ENCODE results near the gene DYNLRB2. TPM values are rescaled to one million over a fixed set of nuclear protein-coding genes. Genes with fewer than 3 reads are reported as not detected.

Gene DYNLRB2
- polyA plus RNA-seq, 1 donor, result 0.89 TPM

DNA sequence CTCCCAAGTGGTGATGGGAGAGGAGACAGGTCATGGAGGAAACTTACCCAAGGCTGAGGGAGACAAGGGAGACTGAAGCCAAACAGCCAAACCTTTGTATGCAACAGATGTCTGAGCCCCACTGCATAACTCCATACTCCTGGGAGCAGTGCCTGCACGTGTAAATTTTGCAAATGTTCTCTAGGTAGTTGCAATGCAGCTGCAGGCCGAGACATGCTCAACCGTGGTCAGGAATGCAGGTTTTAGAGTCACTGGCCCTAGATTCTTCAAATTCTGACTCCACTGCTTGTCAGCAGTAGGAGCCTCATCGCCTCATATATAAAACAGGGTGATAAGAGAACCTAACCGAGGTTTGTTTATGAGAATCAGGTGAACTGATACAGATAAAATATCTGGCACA lies 11.5 kb downstream of the DYNLRB2 start:
- DNase-seq (ENCODE audit: low read depth), result no peak

DNA sequence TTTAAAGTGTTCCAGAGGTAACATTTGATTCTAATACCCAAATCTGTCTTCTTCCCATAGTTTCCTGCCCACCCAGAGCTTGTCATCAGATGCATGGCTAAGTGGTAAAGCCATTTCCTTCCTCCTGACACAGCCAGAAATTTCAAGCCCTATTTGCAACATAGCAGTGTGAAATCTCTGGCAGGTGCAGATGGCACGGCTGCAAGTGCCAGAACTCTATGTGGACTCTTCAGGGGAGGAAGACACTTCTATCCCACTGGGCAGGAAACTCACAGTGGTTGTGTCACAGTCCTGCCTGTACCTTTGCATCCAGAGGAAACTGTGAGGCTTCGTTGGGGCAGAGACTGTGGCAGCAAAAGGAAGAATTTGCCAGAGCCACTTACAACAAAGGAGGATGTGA lies 13.2 kb downstream of the DYNLRB2 start:
- no peak for DNase-seq (ENCODE audit: low read depth)

DNA sequence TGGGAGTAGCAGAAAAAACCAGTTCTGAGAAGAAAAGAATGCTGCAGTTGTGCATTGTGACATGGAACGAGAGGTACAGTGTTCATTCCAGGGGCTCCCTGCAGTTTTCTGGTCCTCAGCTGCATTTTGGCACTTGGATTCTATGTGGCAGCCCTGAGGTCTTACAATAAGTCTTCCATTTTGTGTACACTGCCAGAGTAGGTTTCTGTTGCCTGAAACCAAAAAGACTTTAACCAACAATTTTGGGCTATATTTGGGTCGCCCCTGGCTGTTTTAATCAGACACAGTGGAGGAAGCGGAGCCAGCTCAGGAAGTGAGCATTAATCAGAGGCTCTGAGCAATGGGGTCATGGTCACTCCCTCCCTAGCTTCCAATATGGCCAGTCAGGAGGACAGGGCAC lies 15.7 kb downstream of the DYNLRB2 start:
- no peak for DNase-seq (ENCODE audit: low read depth)

DNA sequence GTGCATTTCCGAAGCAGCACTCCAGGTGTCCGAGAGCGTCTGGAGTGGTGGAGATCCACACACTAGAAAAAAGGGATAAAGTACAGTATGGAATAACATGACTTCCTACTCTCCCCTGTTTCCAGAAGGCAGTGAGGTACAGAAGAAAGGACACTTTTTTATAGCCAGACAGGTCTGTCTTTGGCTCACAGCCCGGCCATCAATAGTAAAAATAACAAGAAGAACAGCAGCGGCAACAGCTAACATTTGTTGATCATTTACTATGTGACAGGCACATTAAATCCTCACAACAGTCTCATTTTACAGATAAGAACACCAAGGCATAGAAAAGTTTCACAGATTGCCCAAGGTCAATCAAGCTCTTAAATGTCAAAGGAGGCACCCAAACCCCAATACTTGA lies 16.2 kb downstream of the DYNLRB2 start:
- DNase-seq (ENCODE audit: low read depth), result no peak

DNA sequence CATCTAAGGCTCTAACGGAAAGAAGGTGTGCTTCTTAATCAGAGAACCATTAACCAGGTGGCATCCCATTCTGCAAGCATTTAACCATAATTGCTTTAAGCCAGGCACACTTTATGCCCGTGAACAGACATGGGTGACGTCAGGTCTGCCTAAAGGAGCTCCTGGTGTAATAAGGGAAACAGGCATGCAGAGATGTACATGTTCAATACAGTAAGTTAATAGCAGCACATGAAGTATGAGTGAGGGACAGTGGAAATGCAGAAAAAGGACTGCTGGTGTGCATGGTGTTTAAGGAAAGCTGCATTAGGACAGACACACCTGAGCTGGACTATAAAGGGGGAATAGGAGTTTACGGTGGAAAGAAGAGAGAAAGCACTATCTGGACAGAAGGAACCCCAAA lies 18.6 kb downstream of the DYNLRB2 start:
- no peak for DNase-seq (ENCODE audit: low read depth)

DNA sequence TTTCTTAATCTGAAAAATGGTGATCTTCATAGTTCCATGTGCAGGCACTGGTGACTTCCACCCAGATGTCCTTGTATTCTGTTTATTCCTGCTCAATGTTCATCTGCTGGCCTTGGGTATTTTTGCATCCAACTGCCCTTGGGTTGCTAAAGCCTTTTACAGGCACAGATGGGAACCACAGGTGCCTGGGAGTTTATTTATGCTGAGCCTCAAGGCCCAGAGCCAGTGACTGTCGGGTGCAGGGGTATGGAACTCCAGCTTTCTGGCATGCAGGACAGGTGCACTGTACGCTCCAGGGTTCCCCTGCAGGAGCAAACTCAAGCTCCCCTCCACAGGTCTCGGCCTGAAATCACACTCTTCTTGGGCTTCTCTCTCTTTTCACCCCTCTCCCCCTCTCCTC lies 22.3 kb downstream of the DYNLRB2 start:
- DNase-seq (ENCODE audit: low read depth), result no peak

DNA sequence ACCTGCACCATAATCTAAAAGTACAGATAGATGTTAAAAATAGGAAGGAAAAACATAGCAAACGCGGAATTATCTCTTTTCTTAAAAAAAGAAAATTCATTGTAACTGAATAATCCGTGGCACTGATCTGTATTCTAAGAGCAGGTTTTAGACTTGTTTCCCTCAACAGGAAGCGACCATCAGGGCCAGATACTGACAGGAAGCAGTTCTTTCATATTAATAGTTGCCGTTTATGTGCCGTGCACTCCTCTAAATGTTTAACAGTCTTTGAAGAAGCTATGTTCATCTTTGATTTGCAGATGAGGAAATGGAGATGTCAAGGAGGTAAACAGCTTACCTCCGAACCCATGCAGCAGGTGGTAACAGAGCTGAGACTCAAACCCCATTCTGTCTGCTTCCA lies 23.6 kb downstream of the DYNLRB2 start:
- DNase-seq (ENCODE audit: low read depth), result no peak

DNA sequence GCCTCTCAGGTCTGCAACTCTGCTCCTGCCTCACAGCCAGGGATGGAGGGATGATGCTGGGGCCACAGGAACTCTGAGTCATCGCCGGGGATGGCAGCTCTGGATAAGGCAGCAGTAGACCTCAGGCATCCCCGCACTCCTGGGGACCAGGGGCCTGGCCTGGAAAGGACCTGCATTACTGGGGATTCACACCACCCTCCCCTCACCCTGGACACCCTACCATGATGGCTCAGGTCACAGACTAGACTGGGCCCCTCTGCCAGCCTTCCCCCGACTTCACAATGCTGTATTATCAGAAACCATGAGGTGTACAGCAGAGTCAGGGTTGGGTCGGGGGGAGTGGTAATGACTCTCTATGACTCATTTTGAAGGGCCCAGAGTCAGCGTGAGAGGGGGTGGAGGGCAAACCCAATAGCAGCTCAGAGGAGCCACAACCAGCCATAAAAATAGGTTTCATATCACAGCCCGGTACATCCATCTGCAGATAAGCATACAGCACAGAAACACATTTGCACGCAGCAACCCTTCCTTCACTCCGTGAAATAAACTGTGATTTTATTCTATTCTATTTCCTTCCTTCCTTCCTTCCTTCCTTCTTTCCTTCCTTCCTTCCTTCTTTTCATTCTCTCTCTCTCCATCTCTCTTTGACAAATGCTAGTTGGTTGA lies 28.8 kb downstream of the DYNLRB2 start:
- DNase-seq (ENCODE audit: low read depth), result no peak

DNA sequence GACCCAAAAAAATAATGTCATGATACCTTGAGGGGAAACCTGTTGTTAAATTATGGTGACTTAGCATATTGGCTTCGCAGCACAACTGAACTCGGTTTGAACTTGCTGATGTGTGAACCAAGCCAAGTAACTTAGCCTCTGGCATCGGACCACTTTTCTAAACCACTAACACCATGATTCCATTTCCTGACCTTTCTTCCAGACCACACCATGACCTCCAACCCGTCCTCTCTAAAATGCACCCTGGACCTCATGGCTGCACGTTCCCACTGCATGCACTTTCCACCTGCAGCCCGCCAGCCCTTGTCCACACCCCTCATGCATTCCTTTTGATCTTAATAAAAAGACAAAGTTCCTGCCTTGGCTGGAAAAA lies 29.3 kb downstream of the DYNLRB2 start:
- no peak for DNase-seq (ENCODE audit: low read depth)

DNA sequence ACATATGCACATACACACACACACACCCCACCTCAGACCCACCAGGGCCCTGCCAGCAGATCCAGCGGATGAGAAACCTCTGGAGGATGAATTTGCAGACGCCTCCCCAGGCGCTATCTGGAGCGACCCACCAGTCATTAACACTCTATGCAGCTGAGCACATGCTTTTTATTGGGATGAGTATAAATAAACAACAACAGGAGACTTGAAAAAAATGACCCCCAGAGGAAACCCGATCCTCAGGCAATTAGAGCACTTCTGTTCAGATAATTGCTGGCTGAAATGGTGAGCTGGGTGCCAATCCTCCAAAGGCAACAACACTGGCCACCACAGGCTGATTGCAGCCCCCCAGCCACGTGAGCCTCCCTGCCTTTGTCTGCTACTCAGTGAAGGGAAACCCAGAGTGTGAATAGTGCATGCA lies 32.9 kb downstream of the DYNLRB2 start:
- DNase-seq (ENCODE audit: low read depth), result no peak

DNA sequence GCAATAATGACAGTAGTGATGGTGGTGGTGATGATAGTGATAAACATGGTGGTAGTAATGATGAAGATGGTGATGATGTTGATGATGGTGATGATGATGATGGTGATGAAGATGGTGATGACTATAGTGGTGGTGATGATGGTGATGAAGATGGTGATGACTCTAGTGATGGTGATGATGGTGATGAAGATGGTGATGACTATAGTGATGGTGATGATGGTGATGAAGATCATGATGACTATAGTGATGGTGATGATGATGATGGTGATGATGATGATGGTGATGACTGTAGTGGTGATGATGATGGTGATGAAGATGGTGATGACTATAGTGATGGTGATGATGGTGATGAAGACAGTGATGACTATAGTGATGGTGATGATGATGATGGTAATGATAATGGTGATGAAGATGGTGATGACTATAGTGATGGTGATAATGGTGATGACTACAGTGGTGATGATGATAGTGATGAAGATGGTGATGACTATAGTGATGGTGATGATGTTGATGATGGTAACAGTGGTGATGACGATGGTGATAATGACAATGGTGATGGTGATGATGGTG lies 35.6 kb downstream of the DYNLRB2 start:
- DNase-seq (ENCODE audit: low read depth), result no peak

DNA sequence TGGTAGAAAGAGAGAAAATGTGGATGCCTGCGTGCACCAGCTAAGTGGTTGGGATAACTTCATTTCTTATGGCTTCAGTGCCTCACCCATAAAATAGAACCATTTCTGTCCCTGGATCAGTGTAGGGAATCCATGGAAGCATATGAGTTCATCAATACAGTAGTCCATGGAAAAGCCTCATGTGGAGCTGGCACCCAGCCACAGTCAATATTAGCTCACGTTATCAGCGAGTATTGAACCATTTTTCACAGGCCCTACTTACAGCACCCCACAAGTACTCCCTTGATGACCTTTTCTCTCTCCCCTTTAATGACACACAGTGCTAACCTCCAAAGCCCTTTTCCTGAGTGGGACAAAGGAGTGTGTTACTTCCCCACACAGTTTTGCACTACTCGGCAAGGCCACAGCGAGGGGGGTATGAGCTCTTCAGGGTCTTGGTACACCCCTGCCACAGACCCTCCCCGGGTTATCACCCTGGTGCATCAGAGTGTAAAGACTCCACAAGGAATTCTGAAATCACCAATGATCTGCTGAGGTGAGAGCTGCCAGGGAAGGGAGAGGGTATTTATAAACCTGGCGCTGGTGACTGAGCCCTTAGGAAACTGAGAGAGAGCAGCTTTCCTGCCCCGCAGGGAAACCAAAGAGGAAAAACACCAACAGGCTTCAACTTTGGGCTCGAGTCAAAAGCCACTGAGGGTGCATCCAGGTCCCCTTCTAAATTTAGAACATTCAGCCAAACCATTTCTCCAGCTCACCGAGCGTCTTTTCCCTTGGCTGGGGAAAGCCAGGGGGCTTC lies 36.9 kb downstream of the DYNLRB2 start:
- DNase-seq (ENCODE audit: low read depth), result no peak

DNA sequence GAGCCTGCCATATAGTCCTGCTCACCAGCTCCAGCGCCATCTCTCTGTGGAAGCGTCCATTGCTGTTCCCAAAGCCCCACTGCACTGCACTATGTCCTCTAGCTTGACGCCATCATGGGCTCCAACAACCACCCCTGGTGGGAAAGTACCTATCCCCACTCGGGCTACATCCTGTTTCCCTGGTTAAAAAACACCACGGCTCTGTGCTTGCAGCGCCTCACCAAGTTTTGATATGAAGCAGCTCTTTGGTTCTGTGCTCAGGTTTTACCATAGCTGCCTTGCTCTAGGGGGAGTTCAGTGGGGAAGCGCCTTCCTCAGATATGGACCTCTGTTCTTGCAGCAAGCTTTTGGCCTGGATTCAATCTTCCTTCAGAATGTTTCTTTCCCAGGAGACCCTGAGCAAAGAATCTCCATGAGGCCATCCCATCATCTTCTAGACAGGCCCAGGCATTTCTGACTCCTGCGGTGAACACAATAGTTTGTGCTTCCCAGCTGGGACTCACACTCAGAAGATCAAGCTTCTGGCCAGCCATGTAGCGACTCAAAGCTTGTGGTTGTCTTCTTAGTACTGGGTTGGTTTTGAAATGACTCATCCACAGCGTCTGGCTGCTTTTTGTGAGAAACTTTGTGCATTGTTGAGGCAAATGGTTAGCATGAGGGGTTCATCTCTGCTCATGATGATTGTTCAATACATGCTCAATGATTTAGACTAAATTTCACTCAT lies 39.5 kb downstream of the DYNLRB2 start:
- no peak for DNase-seq (ENCODE audit: low read depth)

DNA sequence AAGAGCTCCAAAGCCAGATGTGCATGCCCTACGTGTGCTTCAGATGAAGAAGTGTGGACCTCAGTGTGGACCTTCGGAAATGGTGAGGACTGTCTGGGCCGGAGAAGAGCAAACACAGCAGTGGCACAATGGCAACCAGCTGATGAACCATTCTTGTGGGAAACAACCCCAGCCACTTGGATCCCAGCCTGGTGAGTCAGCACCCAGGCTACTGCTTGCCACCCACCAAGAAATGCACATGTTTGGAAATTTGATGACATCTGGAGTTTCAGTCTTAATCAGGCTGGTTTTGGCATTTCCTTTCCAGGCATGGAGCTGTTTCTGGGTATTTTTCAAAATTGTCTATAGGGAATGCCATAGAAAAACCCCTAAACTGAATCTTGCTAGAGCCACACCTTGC lies 42.7 kb downstream of the DYNLRB2 start:
- no peak for DNase-seq (ENCODE audit: low read depth)

DNA sequence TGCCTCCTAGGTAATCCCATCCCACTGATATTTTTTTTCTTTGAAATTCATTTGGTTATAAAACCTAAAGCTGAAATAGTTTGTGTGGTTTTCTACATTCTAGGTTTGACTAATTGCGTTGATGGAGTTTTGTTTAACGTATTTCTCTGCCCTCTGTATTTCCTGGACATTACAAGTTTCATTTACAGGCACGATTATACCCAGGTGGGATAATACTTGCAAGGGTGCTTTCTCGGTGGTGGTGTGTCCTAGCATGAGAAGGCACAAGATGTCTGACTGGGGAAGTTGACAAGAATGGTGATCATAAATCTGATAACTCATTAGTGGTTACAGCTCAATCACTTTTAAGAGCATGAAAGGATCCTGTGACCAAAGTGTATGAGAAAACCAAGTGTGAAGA lies 45.0 kb downstream of the DYNLRB2 start:
- no peak for DNase-seq (ENCODE audit: low read depth)

DNA sequence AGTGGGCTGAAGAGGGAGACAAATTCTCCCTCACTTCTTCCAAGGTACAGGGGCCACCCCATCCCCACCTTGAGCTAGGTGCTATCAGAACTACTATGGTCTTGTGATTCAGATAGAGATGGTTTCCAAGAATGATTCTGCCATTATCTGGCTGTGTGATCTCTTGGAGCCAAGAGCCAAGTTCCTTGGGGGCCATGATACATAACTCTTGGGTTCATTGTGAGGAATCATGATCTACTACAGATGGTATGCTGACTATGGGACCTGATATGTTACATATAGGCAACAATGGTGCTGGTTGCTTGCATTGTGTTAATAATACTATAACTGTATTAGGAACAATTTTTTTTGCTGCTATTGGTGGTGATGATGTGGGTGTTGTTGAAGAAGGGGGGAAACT lies 45.7 kb downstream of the DYNLRB2 start:
- DNase-seq (ENCODE audit: low read depth), result no peak

DNA sequence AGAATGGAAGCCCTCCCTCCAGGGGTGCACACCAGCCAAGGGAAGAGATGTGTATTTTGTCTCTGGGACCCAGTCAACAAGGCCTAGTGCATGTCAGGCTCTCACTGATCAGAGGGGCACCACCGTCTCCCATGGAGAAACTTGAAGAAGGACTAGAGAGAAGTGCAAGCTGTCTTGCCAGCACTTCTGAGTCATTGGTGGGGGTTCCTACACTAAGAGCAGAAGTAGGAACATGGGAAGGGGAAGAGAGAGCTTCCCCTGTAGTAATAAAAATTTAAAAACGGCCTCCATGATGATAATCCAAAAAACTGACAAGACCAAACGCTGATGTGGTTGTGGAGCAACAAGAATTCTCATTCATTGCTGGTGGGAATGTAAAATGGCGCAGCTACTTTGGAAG lies 46.3 kb downstream of the DYNLRB2 start:
- no peak for DNase-seq (ENCODE audit: low read depth)

DNA sequence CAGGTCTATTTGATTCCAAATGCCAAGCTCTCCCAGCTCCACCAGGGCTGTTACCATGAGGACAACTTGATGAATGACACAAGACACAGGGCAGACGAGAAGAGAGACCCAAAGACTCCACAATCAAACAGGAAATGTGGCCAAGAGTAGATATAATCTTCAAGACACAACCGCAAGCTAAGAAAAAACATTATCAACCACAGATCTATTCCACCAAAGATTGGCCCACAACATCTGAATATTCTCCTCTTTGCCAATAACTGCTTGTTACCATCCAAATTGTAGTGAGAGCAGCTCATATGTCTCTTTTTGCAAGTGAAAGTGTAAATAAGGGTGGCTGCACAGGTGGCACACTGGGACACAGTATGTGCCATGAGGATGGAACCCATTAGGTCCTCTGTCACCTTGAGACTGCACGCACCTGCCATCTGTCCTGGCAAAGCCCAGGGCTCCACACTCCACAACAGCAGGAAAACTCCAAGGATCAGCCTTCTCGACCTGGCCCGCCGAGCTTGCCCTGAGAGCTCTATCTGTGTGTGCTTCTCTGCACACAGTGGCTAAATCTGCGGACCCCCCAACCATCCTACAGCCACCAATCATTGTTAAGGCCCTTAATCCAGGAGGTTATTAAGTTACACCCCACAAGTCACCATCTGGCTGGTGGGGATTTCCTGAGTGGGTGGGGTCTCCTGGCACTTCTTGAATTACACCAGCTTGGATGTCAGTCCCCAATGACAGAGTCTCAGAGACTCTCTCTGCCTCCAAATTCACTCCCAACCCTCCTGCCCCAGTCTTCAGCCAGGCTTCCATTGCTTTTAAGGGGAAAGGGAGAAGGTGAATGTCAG lies 50.5 kb downstream of the DYNLRB2 start:
- DNase-seq (ENCODE audit: low read depth), result no peak

DNA sequence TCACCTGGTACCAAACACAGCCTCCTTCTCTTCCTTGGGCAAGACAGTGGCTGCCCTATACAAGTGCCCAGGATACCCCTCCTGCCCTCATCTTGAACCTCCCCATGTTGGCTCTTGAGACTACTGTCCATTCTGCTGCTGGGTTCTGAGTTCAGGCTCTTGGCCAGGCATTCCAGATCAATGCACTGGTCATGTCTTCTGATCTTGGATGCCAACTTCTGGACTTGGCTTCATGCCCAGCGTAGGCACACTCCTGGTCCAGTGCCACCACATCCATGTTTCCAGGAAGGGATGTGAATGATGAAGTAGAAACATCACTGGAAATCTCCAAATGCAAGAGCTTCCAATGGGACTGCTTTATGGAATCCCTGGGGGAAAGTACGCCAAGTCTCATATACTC lies 51.5 kb downstream of the DYNLRB2 start:
- DNase-seq (ENCODE audit: low read depth), result no peak

DNA sequence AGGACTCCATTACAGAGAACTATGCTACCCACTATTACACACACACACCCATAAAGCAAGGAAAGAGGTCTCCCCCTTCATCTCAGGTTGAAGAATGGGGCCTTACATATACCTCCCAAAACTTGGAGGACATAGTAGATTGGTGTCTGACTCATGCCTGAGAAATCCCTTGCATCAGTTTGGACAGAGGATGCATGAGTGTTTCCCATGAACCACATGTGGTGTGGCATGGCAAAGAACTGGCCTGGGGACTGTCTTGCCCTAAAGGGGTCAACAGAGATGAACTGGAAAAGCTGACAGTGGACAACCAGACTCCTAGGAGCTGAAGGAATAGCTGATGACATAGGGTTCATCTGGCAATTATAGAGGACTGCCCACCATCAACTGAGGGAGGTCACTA lies 54.0 kb downstream of the DYNLRB2 start:
- DNase-seq (ENCODE audit: low read depth), result no peak

DNA sequence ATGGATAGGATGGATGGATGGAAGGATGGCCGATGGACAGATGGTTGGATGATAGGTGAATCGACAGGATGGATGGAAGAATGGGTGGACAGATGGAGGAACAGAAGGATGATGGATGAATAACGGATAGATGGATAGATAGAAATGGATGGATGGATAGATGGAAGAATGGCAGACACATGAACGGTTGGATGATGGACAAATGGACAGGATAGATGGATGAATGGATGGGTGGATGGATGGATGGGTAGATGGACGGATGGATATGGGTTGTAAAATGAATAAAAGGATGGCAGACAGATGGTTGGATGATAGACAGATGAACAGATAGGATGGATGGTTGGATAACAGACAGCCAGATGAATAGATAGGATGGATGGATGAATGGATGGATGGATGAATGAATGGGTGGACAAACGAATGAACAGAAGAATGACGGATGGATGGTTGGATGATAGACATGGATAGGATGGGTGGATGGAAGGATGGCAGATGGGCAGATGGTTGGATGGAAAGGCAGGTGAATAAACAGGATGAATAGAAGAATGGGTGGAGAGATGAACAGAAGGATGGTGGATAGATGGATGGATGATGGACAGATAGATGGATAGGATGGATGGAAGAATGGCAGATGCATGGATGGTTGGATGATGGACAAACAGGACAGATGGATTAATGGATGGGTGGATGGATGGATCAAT lies 55.9 kb downstream of the DYNLRB2 start:
- DNase-seq (ENCODE audit: low read depth), result no peak

All from forelimb muscle (tissue), 1 donor.